WTC11 (cell line): ENCODE results near the gene ETV7. TPM values are rescaled to one million over a fixed set of nuclear protein-coding genes. Genes with fewer than 3 reads are reported as not detected.
A peak's percentile ranks its signal among the peaks of the same experiment; 100 is the strongest.

Experiments
- ATAC-seq: fragments of 200-7000 bp; cut with Tn5 transposase; 2 replicates; pipeline ENCODE4 v1.10.0; 2021; ENCODE audit warnings: mild to moderate bottlenecking, moderate library complexity
- CTCF ChIA-PET: fragments of 300-600 bp; sonication (Branson Sonifier 250); formaldehyde crosslinking; loops from one replicate; lab custom pipeline; 2021; ENCODE audit warnings: antibody characterized with exemption; lab: Charles Lee
- POLR2A ChIA-PET: fragments of 350-600 bp; sonication (Branson Sonifier 250); formaldehyde crosslinking; loops from one replicate; lab custom pipeline; 2021; ENCODE audit warnings: antibody characterized with exemption; lab: Charles Lee
- DNase-seq: peaks from one replicate; pipeline ENCODE4 v3.0.0; 2021; ENCODE audit warnings: low spot score
- H3K27ac Mint-ChIP-seq: 2 replicates; pipeline ENCODE4 v1.8.0; 2021; ENCODE audit warnings: mixed read lengths
- H3K27me3 Mint-ChIP-seq: 2 replicates; pipeline ENCODE4 v1.8.0; 2021; ENCODE audit warnings: low read depth, mild to moderate bottlenecking, moderate library complexity, mixed read lengths
- H3K36me3 Mint-ChIP-seq: 2 replicates; pipeline ENCODE4 v1.8.0; 2021; ENCODE audit warnings: mixed read lengths
- H3K4me1 Mint-ChIP-seq: 2 replicates; pipeline ENCODE4 v1.8.0; 2022; ENCODE audit warnings: mixed read lengths
- H3K4me3 Mint-ChIP-seq: 2 replicates; pipeline ENCODE4 v1.8.0; 2021; ENCODE audit warnings: mild to moderate bottlenecking, moderate library complexity, mixed read lengths
- H3K9me3 Mint-ChIP-seq: 2 replicates; pipeline ENCODE4 v1.8.0; 2021; ENCODE audit warnings: mixed read lengths
- CBFB ChIP-seq: sonication (generic); formaldehyde crosslinking; IDR thresholded peaks from 2 replicates; pipeline ENCODE4 v1.8.1; 2022; ENCODE audit warnings: mild to moderate bottlenecking, low read depth, missing genetic modification reagents
- ERG ChIP-seq: fragments of 250-450 bp; sonication (Bioruptor Pico); IDR thresholded peaks from 2 replicates; pipeline ENCODE4 v1.8.0; 2021; ENCODE audit warnings: mild to moderate bottlenecking
- ESRRA ChIP-seq: sonication (generic); formaldehyde crosslinking; IDR thresholded peaks from 2 replicates; pipeline ENCODE4 v1.8.1; 2022; ENCODE audit warnings: mild to moderate bottlenecking, missing genetic modification reagents, borderline replicate concordance
- FOXP1 ChIP-seq: sonication (generic); formaldehyde crosslinking; IDR thresholded peaks from 2 replicates; pipeline ENCODE4 v1.8.0; 2022; ENCODE audit warnings: missing genetic modification reagents, mild to moderate bottlenecking, moderate library complexity, borderline replicate concordance
- JUN ChIP-seq: sonication (generic); formaldehyde crosslinking; IDR thresholded peaks from 2 replicates; pipeline ENCODE4 v1.8.0; 2023; ENCODE audit warnings: mild to moderate bottlenecking, missing genetic modification reagents
- MLX ChIP-seq: sonication (generic); formaldehyde crosslinking; IDR thresholded peaks from 2 replicates; pipeline ENCODE4 v1.8.1; 2023; ENCODE audit warnings: mild to moderate bottlenecking, missing genetic modification reagents, moderate library complexity
- NFATC4 ChIP-seq: fragments of 250-450 bp; sonication (Bioruptor Pico); IDR thresholded peaks from 2 replicates; pipeline ENCODE4 v1.9.0; 2021; ENCODE audit warnings: mild to moderate bottlenecking
- OVOL2 ChIP-seq: fragments of 250-450 bp; sonication (Bioruptor Pico); IDR thresholded peaks from 2 replicates; pipeline ENCODE4 v1.9.0; 2021; ENCODE audit warnings: mild to moderate bottlenecking, borderline replicate concordance
- SMAD4 ChIP-seq: sonication (generic); formaldehyde crosslinking; IDR thresholded peaks from 2 replicates; pipeline ENCODE4 v1.8.0; 2022; ENCODE audit warnings: mild to moderate bottlenecking, missing genetic modification reagents
- TEAD4 ChIP-seq: sonication (generic); formaldehyde crosslinking; IDR thresholded peaks from 2 replicates; pipeline ENCODE4 v1.8.0; 2022; ENCODE audit warnings: mild to moderate bottlenecking, missing genetic modification reagents
- TP53 ChIP-seq: sonication (generic); formaldehyde crosslinking; IDR thresholded peaks from 2 replicates; pipeline ENCODE4 v1.8.1; 2023; ENCODE audit warnings: mild to moderate bottlenecking, missing genetic modification reagents
- ZBTB21 ChIP-seq: sonication (generic); formaldehyde crosslinking; IDR thresholded peaks from 2 replicates; pipeline ENCODE4 v1.8.1; 2023; ENCODE audit warnings: mild to moderate bottlenecking, missing genetic modification reagents, borderline replicate concordance
- ZNF121 ChIP-seq: sonication (generic); formaldehyde crosslinking; IDR thresholded peaks from 2 replicates; pipeline ENCODE4 v1.8.0; 2023; ENCODE audit warnings: missing genetic modification reagents
- ZNF219 ChIP-seq: sonication (generic); formaldehyde crosslinking; IDR thresholded peaks from 2 replicates; pipeline ENCODE4 v1.8.0; 2023; ENCODE audit warnings: missing genetic modification reagents, mild to moderate bottlenecking, borderline replicate concordance
- ZNF317 ChIP-seq: sonication (generic); formaldehyde crosslinking; IDR thresholded peaks from 2 replicates; pipeline ENCODE4 v1.8.1; 2023; ENCODE audit warnings: low read depth, mild to moderate bottlenecking, moderate library complexity, missing genetic modification reagents, borderline replicate concordance
- ZNF396 ChIP-seq: fragments of 250-450 bp; sonication (Bioruptor Pico); IDR thresholded peaks from 2 replicates; pipeline ENCODE4 v1.8.0; 2021; ENCODE audit warnings: mild to moderate bottlenecking, moderate library complexity, borderline replicate concordance
- ZNF671 ChIP-seq: fragments of 250-450 bp; sonication (Bioruptor Pico); IDR thresholded peaks from 2 replicates; pipeline ENCODE4 v1.8.0; 2021; ENCODE audit warnings: mild to moderate bottlenecking
- total RNA-seq: library from RNA; stranded (reverse); gene quantifications from 3 replicates; pipeline ENCODE4 v1.2.3, GENCODE V29; 2021
- TF ChIP-seq, protein P1 (sequence below): sonication (generic); formaldehyde crosslinking; IDR thresholded peaks from 2 replicates; pipeline ENCODE4 v1.8.0; 2023; ENCODE audit warnings: missing genetic modification reagents
- TF ChIP-seq, protein P2 (sequence below): sonication (generic); formaldehyde crosslinking; IDR thresholded peaks from 2 replicates; pipeline ENCODE4 v1.8.1; 2022; ENCODE audit warnings: mild to moderate bottlenecking, moderate library complexity, missing genetic modification reagents
- TF ChIP-seq, protein P3 (sequence below): fragments of 250-450 bp; sonication (Bioruptor Pico); IDR thresholded peaks from 2 replicates; pipeline ENCODE4 v2.1.2; 2022; ENCODE audit warnings: mild to moderate bottlenecking, moderate library complexity
- TF ChIP-seq, protein P4 (sequence below): sonication (generic); formaldehyde crosslinking; IDR thresholded peaks from 2 replicates; pipeline ENCODE4 v1.8.1; 2023; ENCODE audit warnings: mild to moderate bottlenecking, missing genetic modification reagents, borderline replicate concordance
- TF ChIP-seq, protein P5 (sequence below): sonication (generic); formaldehyde crosslinking; IDR thresholded peaks from 2 replicates; pipeline ENCODE4 v1.8.1; 2023; ENCODE audit warnings: mild to moderate bottlenecking, moderate library complexity, missing genetic modification reagents

The ETV7 gene
- total RNA-seq, 1 experiment from 2014 or later = 0.68 TPM

- no peak overlapping the region for H3K27ac Mint-ChIP-seq
- ATAC-seq (no peak), DNase-seq (no peak)
- peaks cover 15% of the 10 kb centered on the region for H3K4me1 Mint-ChIP-seq
- peaks cover 3% of the 10 kb centered on the region; the same call in 1 of the 2 replicates for H3K27me3 Mint-ChIP-seq
- ChIA-PET POLR2A (no interaction called here), CTCF (no interaction called here)
- H3K9me3 Mint-ChIP-seq = no peaks in the 10 kb centered on the region
- no peaks in the 10 kb centered on the region for H3K36me3 Mint-ChIP-seq
- no peak overlapping the region for H3K4me3 Mint-ChIP-seq
- TF ChIP-seq SMAD4 (CRISPR knock-in tag) (no peak), ERG (CRISPR knock-in tag) (no peak), MLX (CRISPR knock-in tag) (no peak), ZNF219 (CRISPR knock-in tag) (no peak), CBFB (no peak), ZNF121 (no peak)
- TF ChIP-seq, protein P1, sequence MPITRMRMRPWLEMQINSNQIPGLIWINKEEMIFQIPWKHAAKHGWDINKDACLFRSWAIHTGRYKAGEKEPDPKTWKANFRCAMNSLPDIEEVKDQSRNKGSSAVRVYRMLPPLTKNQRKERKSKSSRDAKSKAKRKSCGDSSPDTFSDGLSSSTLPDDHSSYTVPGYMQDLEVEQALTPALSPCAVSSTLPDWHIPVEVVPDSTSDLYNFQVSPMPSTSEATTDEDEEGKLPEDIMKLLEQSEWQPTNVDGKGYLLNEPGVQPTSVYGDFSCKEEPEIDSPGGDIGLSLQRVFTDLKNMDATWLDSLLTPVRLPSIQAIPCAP (CRISPR knock-in tag) = no peak
These were observed 39.2 kb upstream of the ETV7 start for GRCh38 chr6:36426622-36427021.

DNA sequence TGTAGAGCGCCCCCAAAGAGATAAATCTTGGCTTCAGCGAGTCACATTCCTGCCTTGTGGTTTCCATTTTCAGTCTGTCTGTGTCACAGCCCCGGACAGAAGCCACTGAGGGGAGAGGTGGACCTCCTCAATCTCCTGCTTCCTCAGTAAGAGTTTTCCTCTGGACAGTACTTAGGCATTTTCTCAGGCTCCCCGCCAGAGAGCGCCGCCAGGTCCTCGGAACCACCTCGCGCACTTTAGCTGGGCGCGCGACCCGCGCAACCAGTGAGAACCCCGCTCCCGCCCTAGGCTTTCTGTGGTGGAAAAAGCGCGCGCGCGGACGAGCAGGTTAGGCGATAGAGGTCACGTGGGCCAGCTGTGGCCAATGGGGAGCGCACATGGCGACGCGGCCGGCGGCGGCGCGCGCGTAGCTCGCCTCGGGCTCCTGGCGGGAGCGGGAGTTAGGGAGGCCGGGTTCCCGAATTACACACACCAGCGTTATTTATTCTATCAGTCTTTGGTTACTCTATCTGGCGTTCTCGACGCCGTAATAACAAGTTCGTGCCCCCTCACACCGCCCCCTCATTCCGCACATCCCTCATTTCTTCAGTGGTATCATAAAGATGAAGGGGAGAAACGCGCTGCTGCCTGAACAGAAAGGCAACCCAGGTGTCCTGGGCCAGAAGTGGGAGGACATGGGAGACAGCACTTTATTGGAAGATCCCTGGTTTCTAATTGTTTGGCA, 35.8 kb upstream of the ETV7 start:
- peaks cover 15% of the 10 kb centered on the region for H3K4me1 Mint-ChIP-seq
- H3K9me3 Mint-ChIP-seq = no peaks in the 10 kb centered on the region
- peak overlapping the region; percentile 82 for H3K4me3 Mint-ChIP-seq
- POLR2A ChIA-PET = interaction anchor here (0.6 kb wide), 1 partner anchor 177 kb away, joined by 7 read pairs; no protein-coding TSS in a partner anchor
- H3K27ac Mint-ChIP-seq = peak overlapping the region; percentile 84
- ATAC-seq (peak; percentile 98), DNase-seq (peak; percentile 97)
- peaks cover 3% of the 10 kb centered on the region; the same call in 1 of the 2 replicates for H3K27me3 Mint-ChIP-seq
- CTCF ChIA-PET = interaction anchor here (0.6 to 1.6 kb wide), 15 partner anchors 18 to 232 kb away, joined by 3 to 7 read pairs (median 4); partner anchors contain the start of genes ETV7 and KCTD20
- H3K36me3 Mint-ChIP-seq = no peaks in the 10 kb centered on the region
- TF ChIP-seq, protein P2, sequence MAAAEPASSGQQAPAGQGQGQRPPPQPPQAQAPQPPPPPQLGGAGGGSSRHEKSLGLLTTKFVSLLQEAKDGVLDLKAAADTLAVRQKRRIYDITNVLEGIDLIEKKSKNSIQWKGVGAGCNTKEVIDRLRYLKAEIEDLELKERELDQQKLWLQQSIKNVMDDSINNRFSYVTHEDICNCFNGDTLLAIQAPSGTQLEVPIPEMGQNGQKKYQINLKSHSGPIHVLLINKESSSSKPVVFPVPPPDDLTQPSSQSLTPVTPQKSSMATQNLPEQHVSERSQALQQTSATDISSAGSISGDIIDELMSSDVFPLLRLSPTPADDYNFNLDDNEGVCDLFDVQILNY (CRISPR knock-in tag) = peak; percentile 98
- no peak for TF ChIP-seq ESRRA (CRISPR knock-in tag)
- no peak for TF ChIP-seq ZNF671 (CRISPR knock-in tag)
- TF ChIP-seq TP53 (CRISPR knock-in tag) = no peak
- TF ChIP-seq NFATC4 (CRISPR knock-in tag) = no peak
- no peak for TF ChIP-seq TEAD4 (CRISPR knock-in tag)
- TF ChIP-seq, protein P3, sequence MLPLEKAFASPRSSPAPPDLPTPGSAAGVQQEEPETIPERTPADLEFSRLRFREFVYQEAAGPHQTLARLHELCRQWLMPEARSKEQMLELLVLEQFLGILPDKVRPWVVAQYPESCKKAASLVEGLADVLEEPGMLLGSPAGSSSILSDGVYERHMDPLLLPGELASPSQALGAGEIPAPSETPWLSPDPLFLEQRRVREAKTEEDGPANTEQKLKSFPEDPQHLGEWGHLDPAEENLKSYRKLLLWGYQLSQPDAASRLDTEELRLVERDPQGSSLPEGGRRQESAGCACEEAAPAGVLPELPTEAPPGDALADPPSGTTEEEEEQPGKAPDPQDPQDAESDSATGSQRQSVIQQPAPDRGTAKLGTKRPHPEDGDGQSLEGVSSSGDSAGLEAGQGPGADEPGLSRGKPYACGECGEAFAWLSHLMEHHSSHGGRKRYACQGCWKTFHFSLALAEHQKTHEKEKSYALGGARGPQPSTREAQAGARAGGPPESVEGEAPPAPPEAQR = no peak
- no peak for TF ChIP-seq ZNF121
- TF ChIP-seq, protein P4, sequence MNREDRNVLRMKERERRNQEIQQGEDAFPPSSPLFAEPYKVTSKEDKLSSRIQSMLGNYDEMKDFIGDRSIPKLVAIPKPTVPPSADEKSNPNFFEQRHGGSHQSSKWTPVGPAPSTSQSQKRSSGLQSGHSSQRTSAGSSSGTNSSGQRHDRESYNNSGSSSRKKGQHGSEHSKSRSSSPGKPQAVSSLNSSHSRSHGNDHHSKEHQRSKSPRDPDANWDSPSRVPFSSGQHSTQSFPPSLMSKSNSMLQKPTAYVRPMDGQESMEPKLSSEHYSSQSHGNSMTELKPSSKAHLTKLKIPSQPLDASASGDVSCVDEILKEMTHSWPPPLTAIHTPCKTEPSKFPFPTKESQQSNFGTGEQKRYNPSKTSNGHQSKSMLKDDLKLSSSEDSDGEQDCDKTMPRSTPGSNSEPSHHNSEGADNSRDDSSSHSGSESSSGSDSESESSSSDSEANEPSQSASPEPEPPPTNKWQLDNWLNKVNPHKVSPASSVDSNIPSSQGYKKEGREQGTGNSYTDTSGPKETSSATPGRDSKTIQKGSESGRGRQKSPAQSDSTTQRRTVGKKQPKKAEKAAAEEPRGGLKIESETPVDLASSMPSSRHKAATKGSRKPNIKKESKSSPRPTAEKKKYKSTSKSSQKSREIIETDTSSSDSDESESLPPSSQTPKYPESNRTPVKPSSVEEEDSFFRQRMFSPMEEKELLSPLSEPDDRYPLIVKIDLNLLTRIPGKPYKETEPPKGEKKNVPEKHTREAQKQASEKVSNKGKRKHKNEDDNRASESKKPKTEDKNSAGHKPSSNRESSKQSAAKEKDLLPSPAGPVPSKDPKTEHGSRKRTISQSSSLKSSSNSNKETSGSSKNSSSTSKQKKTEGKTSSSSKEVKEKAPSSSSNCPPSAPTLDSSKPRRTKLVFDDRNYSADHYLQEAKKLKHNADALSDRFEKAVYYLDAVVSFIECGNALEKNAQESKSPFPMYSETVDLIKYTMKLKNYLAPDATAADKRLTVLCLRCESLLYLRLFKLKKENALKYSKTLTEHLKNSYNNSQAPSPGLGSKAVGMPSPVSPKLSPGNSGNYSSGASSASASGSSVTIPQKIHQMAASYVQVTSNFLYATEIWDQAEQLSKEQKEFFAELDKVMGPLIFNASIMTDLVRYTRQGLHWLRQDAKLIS = no peak
- TF ChIP-seq OVOL2 (CRISPR knock-in tag) = no peak
- TF ChIP-seq ZBTB21 (CRISPR knock-in tag) = no peak
- TF ChIP-seq MLX (CRISPR knock-in tag) = no peak
- no peak for TF ChIP-seq ZNF396 (CRISPR knock-in tag)
- TF ChIP-seq ZNF317 (CRISPR knock-in tag) = no peak
- TF ChIP-seq, protein P5, sequence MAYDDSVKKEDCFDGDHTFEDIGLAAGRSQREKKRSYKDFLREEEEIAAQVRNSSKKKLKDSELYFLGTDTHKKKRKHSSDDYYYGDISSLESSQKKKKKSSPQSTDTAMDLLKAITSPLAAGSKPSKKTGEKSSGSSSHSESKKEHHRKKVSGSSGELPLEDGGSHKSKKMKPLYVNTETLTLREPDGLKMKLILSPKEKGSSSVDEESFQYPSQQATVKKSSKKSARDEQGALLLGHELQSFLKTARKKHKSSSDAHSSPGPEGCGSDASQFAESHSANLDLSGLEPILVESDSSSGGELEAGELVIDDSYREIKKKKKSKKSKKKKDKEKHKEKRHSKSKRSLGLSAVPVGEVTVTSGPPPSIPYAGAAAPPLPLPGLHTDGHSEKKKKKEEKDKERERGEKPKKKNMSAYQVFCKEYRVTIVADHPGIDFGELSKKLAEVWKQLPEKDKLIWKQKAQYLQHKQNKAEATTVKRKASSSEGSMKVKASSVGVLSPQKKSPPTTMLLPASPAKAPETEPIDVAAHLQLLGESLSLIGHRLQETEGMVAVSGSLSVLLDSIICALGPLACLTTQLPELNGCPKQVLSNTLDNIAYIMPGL (CRISPR knock-in tag) = no peak
- TF ChIP-seq JUN (CRISPR knock-in tag) = no peak
- TF ChIP-seq FOXP1 (CRISPR knock-in tag) = peak; percentile 65; the same call in 1 of the 2 replicates
